ENCODE data around the gene SLC39A11. TPM values are rescaled to one million over a fixed set of nuclear protein-coding genes. Genes with fewer than 3 reads are reported as not detected.

SLC39A11 gene
- total RNA-seq, 1 donor from 2014 or later, result 21.5 TPM

GRCh38 chr17:73096866-73097265 lies 4.4 kb upstream of the SLC39A11 start:
- Histone ChIP-seq H4K20me1 (ENCODE audit: insufficient read depth, low read length) (no peaks in the 10 kb centered on the region), H3K79me2 (ENCODE audit: insufficient read depth, low read length) (no peaks in the 10 kb centered on the region), H3K9me3 (ENCODE audit: insufficient read depth, low read depth, low read length) (no peaks in the 10 kb centered on the region), H3K4me3 (ENCODE audit: insufficient read depth, low read depth, low read length) (no peak overlapping the region), H3K4me1 (ENCODE audit: insufficient read depth, low read length) (peaks cover 10% of the 10 kb centered on the region), H3K4me2 (ENCODE audit: low read length) (no peak overlapping the region), H3K27ac (ENCODE audit: low read depth, low read length) (no peak overlapping the region), H3K9ac (ENCODE audit: low read length) (no peak overlapping the region), H3K27me3 (ENCODE audit: insufficient read depth, low read length) (peaks cover 10% of the 10 kb centered on the region), H2AFZ (ENCODE audit: low read depth, low read length) (no peak overlapping the region), H3K36me3 (ENCODE audit: insufficient read depth, low read length) (no peaks in the 10 kb centered on the region)
- no peak overlapping the region for H3K27ac Mint-ChIP-seq (ENCODE audit: unreplicated experiment)
- FAIRE-seq, result no peak
- peaks cover 28% of the 10 kb centered on the region for H3K27me3 Mint-ChIP-seq (ENCODE audit: low read depth, unreplicated experiment)
- H3K9me3 Mint-ChIP-seq (ENCODE audit: unreplicated experiment), result peaks cover 1% of the 10 kb centered on the region
- peak; percentile 32 for DNase-seq (ENCODE audit: low read depth)
- H3K4me3 Mint-ChIP-seq (ENCODE audit: unreplicated experiment), result no peak overlapping the region
- TF ChIP-seq CTCF (IDR thresholded peaks at IDR 0.05; ENCODE audit: insufficient read depth, low read depth, low read length), result no peak
- TF ChIP-seq EZH2 (IDR thresholded peaks at IDR 0.05; ENCODE audit: insufficient read depth, low read length), result no peak
- H3K4me1 Mint-ChIP-seq (ENCODE audit: low read depth, unreplicated experiment), result peaks cover under 1% of the 10 kb centered on the region
- H3K36me3 Mint-ChIP-seq (ENCODE audit: low read depth, unreplicated experiment), result no peaks in the 10 kb centered on the region

DNA sequence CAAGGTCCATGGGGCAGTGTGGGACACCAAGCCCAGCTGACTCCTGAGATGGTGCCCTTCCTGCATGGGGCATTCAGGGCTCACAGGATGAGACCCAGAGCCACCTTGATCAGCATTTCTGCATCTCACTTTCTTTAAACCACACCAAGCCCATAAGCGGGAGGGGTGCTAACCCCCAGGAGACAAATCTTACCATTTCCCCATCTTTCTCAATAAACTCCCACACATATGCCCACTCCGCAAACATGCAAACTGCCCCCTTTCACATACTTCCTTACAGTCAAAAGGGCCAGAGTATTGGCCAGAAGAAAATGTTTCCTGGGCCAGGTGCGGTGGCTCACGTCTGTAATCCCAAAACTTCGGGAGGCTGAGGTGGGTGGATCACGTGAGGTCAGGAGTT lies 3.7 kb upstream of the SLC39A11 start:
- H3K4me2 ChIP-seq (ENCODE audit: low read length), result no peak overlapping the region
- H3K36me3 ChIP-seq (ENCODE audit: insufficient read depth, low read length), result no peaks in the 10 kb centered on the region
- Mint-ChIP-seq H3K36me3 (ENCODE audit: low read depth, unreplicated experiment) (no peaks in the 10 kb centered on the region), H3K27ac (ENCODE audit: unreplicated experiment) (no peak overlapping the region), H3K4me1 (ENCODE audit: low read depth, unreplicated experiment) (peaks cover 4% of the 10 kb centered on the region), H3K9me3 (ENCODE audit: unreplicated experiment) (peaks cover 1% of the 10 kb centered on the region), H3K4me3 (ENCODE audit: unreplicated experiment) (no peak overlapping the region), H3K27me3 (ENCODE audit: low read depth, unreplicated experiment) (peaks cover 28% of the 10 kb centered on the region)
- H2AFZ ChIP-seq (ENCODE audit: low read depth, low read length), result no peak overlapping the region
- FAIRE-seq (no peak), DNase-seq (ENCODE audit: low read depth) (no peak)
- no peak overlapping the region for H3K4me3 ChIP-seq (ENCODE audit: insufficient read depth, low read depth, low read length)
- H3K27ac ChIP-seq (ENCODE audit: low read depth, low read length), result no peak overlapping the region
- no peaks in the 10 kb centered on the region for H4K20me1 ChIP-seq (ENCODE audit: insufficient read depth, low read length)
- H3K4me1 ChIP-seq (ENCODE audit: insufficient read depth, low read length), result peaks cover 13% of the 10 kb centered on the region
- H3K27me3 ChIP-seq (ENCODE audit: insufficient read depth, low read length), result peaks cover 10% of the 10 kb centered on the region
- H3K9ac ChIP-seq (ENCODE audit: low read length), result no peak overlapping the region
- no peaks in the 10 kb centered on the region for H3K9me3 ChIP-seq (ENCODE audit: insufficient read depth, low read depth, low read length)
- H3K79me2 ChIP-seq (ENCODE audit: insufficient read depth, low read length), result no peaks in the 10 kb centered on the region
- TF ChIP-seq CTCF (IDR thresholded peaks at IDR 0.05; ENCODE audit: insufficient read depth, low read depth, low read length) (no peak), EZH2 (IDR thresholded peaks at IDR 0.05; ENCODE audit: insufficient read depth, low read length) (no peak)

DNA sequence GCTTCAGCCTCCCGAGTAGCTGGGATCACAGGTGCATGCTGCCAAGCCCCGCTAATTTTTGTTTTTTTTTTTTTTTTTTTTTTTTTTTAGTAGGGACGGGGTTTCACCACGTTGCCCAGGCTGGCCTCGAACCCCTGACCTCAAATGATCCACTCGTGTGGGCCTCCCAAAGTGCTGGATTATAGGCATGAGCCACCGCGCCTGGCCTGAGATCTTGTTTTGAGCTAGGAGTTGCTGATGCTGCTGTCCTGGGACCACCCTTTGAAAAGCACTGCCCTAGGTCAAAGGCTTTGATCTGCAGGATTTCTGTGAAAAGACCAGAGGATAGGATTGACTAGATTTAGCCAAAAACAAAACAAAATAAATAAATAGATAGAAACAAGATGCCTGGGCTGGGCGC lies 798 bp upstream of the SLC39A11 start:
- H4K20me1 ChIP-seq (ENCODE audit: insufficient read depth, low read length), result peaks cover 13% of the 10 kb centered on the region
- H3K79me2 ChIP-seq (ENCODE audit: insufficient read depth, low read length), result no peaks in the 10 kb centered on the region
- H3K36me3 Mint-ChIP-seq (ENCODE audit: low read depth, unreplicated experiment), result peaks cover 5% of the 10 kb centered on the region
- H3K36me3 ChIP-seq (ENCODE audit: insufficient read depth, low read length), result no peaks in the 10 kb centered on the region
- peak overlapping the region; percentile 57 for H3K4me3 Mint-ChIP-seq (ENCODE audit: unreplicated experiment)
- DNase-seq (ENCODE audit: low read depth) (no peak), FAIRE-seq (no peak)
- H3K4me2 ChIP-seq (ENCODE audit: low read length), result no peak overlapping the region
- H3K4me1 Mint-ChIP-seq (ENCODE audit: low read depth, unreplicated experiment), result peaks cover 4% of the 10 kb centered on the region
- no peak overlapping the region for H2AFZ ChIP-seq (ENCODE audit: low read depth, low read length)
- H3K27ac Mint-ChIP-seq (ENCODE audit: unreplicated experiment), result no peak overlapping the region
- H3K4me3 ChIP-seq (ENCODE audit: insufficient read depth, low read depth, low read length), result no peak overlapping the region
- peaks cover 3% of the 10 kb centered on the region for H3K27me3 ChIP-seq (ENCODE audit: insufficient read depth, low read length)
- no peak for TF ChIP-seq EZH2 (IDR thresholded peaks at IDR 0.05; ENCODE audit: insufficient read depth, low read length)
- no peak for TF ChIP-seq CTCF (IDR thresholded peaks at IDR 0.05; ENCODE audit: insufficient read depth, low read depth, low read length)
- no peaks in the 10 kb centered on the region for H3K9me3 ChIP-seq (ENCODE audit: insufficient read depth, low read depth, low read length)
- peaks cover 1% of the 10 kb centered on the region for H3K9me3 Mint-ChIP-seq (ENCODE audit: unreplicated experiment)
- peaks cover 13% of the 10 kb centered on the region for H3K4me1 ChIP-seq (ENCODE audit: insufficient read depth, low read length)
- H3K9ac ChIP-seq (ENCODE audit: low read length), result no peak overlapping the region
- H3K27me3 Mint-ChIP-seq (ENCODE audit: low read depth, unreplicated experiment), result peaks cover 18% of the 10 kb centered on the region
- no peak overlapping the region for H3K27ac ChIP-seq (ENCODE audit: low read depth, low read length)

Measured in astrocyte (in vitro differentiated cells and primary cell).